ENCODE results near the gene UPF3A.

- TF ChIP-seq POLR2AphosphoS5 (IDR thresholded peaks at IDR 0.05; ENCODE audit: low read depth, low read length) (no peak), REST (IDR thresholded peaks at IDR 0.05; ENCODE audit: insufficient read depth in 1 of 2, low read depth in 2 of 2, low read length in 2 of 2) (no peak), TAF1 (IDR thresholded peaks at IDR 0.05; ENCODE audit: borderline replicate concordance, insufficient read depth, low read length) (no peak)
Measured at GRCh38 chr13:114249077-114249476, 32.3 kb upstream of the UPF3A start.
